Hematopoietic multipotent progenitor cell treated with erythropoietin and hydrocortisone succinate and interleukin-3 and kit ligand, for 4 days (in vitro differentiated cells): Measurements from ENCODE around the gene MAB21L4.

Source experiments
- DNase-seq: peaks from one replicate; pipeline ENCODE4 v3.0.0-alpha.2; 2015

MAB21L4 gene

GRCh38 chr2:240895656-240896388 is at the start of gene MAB21L4:
TSS of gene MAB21L4 (minus strand) at chr2:240896156. CDS start at chr2:240895997, 159 bp downstream.
- DNase-seq: no peak

DNA sequence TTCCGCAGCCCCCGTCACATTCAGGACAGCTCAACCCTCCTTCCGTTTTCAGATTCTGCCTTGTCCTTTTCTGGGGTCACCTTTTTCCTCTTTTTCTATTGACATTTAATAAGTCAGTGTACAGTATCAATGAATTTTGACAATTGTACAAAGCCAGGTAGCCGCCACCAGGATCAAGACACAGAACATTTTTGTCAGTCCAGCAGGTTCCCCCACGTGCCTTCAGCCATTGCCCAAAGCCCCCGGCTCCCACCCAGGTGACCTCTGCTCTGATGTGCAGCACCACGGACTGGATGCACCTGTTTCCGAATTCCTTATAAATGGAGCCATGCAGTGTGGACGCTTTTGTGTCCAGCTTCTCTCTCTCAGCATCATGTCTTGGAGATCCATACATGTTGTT is 40.1 kb upstream of the MAB21L4 start:
- no peak for DNase-seq

GRCh38 chr2:240935103-240935876 is 39.3 kb upstream of the MAB21L4 start:
- DNase-seq: no peak

DNA sequence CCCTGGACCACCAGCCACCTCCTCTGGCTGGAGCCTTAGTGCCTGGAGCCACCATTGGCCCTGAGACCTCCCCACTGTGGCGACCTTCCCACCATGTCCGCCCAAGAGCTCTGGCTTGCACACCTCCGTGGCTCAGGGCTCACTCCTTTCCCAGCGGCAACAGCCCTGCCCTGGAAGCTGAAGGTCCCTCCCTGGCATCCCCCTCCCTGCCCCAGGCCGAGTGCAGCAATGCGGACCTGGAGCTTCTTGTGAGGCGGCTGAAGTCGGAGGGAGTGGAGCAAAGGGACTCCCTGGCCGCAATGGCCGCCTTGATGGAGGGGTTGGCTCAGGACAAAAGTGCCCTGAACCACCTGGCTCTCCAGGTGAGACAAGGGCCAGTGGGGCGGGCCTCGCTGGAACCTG is 38.7 kb upstream of the MAB21L4 start:
- DNase-seq: no peak

GRCh38 chr2:240933966-240934700 is 38.2 kb upstream of the MAB21L4 start:
- no peak for DNase-seq

DNA sequence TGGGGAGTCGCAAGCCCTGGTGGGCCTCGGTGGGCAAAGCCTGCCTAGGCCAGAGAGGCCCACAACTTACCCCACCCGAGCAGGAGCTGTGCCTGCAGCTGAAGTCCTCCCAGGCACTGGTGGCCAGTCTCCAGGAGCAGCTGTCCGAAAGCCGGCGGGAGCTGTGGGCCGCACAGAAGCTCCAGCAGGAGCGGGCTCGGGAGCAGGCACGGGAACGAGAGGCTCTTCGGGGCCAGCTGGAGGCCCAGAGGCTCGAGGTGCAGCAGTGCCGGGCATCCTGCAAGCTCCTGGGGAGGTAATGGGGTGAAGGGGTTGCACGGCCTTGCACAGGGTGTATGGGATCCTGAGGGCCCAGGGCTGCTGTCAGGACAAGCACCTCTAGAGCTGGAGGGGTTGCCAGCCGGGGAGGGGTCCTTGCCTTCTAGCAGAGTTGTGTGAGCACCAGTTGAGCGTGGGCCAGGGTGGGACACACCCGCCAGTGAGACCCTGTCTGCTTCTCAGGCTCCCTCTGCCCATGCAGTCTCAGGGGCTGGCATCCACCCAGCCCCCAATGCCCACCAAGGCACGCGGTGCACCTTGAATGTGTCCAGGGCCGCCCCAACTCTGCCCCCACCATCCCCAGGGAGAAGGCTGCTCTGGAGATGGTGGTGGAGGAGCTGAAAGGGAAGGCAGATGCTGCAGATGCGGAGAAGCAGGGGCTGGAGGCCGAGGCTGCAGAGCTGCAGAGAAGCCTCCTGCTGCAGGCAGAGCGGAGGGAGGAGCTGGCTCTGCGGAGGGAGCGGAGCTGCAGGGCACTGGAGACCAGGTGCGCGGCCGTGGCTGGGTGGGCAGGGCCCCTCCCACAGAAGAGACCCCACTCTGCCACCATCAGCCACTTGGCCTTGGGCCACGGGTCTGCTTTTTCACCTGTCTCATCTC is 37.4 kb upstream of the MAB21L4 start:
- DNase-seq: no peak

GRCh38 chr2:240932724-240933047 is 36.7 kb upstream of the MAB21L4 start:
- no peak for DNase-seq

DNA sequence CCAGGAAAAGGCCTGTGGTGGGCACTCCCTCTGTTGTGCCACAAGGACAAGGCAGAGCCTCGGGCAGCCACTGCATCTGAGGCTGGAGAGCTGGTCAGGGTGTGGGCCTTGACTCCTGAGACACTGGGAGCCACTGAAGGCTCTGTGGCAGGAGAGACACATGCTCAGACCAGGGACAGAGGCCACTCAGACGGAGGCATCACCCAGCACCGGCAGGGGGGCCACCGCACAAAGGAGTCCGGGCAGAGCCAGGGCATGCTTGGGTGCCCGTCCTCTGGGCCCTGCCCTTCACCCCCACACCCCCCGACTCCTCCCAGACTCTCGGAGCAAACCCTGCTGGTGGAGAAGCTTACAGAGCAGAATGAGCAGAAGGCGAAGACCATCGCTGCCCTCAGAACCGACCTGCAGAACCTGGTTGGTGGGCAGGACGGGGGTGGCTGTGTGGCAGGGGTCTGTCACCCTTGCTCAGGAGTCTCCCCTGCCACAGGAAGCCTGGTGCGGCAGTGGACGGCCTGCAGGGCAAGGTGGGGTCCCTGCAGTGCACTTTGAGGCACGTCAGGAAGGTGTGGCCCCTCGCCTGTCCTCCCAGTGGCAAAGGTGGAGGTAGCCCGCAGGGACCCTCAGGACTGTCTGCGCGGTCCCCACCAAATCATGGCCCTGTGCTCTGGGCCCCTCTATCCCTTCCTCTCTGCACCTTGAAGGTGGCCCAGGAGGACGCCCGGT is 36.2 kb upstream of the MAB21L4 start:
- DNase-seq: no peak

DNA sequence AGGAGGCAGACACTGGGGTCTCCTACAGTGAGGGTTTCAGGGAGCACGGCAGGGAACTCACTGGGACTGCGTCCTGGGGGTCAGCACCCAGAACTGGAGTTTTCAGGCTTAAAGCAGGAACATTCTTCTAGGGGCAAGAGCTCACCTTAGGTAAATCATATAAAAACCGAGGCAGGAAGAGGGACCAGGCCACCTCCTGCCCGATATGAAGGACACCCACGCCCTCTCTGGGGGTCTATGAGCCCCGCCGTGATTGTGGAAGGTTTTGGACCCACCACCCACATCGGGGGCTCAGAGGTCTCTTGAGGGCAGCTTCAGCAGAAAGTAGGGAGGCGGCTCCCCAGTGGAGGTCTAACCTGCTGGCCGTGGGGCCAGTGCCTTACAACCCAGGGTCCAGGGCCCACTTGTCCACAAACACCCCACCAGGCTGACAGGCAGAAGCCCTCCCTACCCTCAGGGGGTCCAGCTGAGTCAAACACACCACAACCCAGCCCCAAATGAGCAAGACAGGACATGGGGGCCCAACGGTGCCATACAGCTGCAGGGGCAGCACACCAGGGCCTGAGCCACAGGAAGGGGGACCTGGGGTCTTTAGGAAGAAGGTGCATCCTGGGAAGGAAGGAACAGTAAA is 35.5 kb upstream of the MAB21L4 start:
- no peak for DNase-seq

DNA sequence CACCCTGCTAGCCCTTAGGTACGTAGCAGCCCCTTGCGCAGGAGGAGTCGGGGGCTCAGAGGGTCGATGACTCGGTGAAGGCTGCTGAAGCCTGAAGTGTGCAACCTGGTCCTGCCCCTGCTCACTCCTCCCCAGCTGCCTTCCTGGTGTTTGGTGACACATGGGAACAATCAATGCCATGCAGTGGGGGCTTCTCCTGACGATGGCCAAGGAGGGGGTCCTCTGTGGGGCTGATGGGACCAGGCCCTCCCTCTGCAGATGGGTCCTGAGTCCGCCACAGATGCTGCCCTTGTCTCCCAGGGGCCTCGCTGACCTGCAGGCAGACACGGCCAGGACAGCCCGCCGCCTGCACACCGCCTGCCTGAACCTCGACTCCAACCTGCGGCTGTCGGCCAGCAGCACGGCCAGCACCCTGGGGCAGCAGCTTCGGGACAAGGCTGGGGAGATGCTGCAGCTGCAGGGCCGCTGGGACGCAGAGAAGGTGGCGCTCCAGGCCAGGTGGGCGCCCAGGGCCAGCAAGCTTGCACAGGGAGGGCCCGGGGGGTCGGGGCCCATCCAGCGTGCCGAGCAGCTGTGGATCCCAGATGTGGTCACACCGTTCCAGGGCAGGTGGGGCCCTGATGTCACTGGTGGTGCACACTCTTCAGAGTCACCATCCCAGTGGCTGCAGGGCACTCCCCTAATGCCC is 34.8 kb upstream of the MAB21L4 start:
- no peak for DNase-seq

GRCh38 chr2:240930096-240930630 is 34.2 kb upstream of the MAB21L4 start:
- DNase-seq: no peak

DNA sequence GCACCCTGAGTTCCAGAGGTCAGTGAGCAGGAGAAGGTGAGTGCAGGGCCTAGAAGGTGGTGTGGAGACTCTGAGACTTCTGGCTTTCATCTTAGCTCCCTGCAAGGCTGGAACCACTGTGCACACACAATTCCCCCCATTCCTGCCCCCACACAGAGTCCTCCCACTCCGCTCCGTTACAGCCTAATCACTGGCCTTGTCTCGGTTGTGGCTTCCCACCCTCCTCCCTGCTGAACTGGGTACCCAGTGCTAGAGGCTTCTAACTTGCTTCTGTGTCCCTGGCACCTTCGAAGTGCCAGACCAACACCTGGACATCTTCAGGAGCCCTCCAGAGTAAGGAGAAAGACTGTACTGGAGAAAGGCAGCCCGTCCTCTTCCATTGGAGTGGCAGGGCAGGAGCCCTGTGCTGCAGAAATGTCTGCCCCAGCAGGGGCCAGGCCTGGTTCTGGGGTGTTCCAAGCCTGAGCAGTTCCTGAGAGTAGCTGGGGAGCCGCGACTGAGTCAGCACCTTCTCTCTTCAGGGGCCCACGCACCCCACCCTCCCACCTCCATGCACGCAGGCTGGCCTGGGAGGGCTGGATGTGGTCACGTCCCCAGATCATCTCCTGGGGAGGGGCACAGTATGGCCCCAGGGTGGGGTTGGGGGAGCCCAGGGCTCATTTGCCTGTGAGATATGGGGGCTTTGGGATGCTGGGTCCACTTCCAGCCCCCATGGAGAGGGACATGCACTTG is 33.6 kb upstream of the MAB21L4 start:
- DNase-seq: no peak

GRCh38 chr2:240928476-240929363 is 32.8 kb upstream of the MAB21L4 start:
- no peak for DNase-seq

GRCh38 chr2:240927390-240927781 is 31.4 kb upstream of the MAB21L4 start:
- no peak for DNase-seq

- DNase-seq: no peak
Observed at GRCh38 chr2:240926516-240927389, 30.8 kb upstream of the MAB21L4 start.

GRCh38 chr2:240925568-240926515 is 29.9 kb upstream of the MAB21L4 start:
- DNase-seq: no peak

DNA sequence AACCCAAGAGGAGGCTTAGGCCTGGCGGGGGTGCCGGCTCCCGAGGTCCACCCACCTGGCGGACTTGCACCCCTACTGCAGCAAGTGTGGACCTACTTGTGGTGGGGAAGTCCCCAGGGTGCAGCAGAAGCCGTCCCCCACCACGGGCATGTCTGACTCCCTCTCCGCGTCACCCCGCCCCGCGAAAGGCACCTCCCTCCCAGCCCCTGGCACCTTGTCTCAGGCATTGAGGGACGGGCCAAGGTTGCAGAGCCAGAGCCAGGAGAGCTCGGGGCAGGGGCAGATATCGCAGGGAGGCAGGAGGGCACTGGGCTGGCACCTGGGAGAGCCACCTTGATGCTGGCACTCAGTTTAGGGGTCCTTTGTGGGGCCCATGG is 29.2 kb upstream of the MAB21L4 start:
- no peak for DNase-seq
